ENCODE results near the gene ZNF862. TPM values are rescaled to one million over a fixed set of nuclear protein-coding genes. Genes with fewer than 3 reads are reported as not detected.

ZNF862 gene
- total RNA-seq, 1 donor from 2014 or later, result 22.8 TPM

DNA sequence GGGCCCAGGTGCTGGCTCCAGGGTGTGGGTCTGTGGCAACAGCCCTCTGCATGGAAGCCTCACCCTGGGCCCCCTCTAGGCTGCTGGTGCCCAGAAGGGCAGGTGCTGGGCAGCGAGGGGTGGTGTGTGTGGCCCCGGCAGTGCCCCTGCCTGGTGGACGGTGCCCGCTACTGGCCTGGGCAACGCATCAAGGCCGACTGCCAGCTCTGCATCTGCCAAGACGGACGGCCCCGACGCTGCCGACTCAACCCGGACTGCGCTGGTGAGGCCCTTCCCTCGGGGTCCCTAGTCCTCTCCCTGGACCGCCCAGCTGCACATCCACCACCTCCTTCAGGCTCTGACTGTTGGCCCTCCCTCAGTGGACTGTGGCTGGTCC lies 46.0 kb upstream of the ZNF862 start:
- H3K27ac Mint-ChIP-seq, result no peak overlapping the region
- no peaks in the 10 kb centered on the region for H3K4me1 Mint-ChIP-seq (ENCODE audit: low read depth)
- H3K4me3 Mint-ChIP-seq (ENCODE audit: low read depth), result no peak overlapping the region
- no peaks in the 10 kb centered on the region for H3K36me3 Mint-ChIP-seq (ENCODE audit: insufficient read depth)
- peaks cover 39% of the 10 kb centered on the region for H3K27me3 Mint-ChIP-seq
- H3K9me3 Mint-ChIP-seq (ENCODE audit: low read depth), result no peaks in the 10 kb centered on the region
- TF ChIP-seq CTCF (IDR thresholded peaks at IDR 0.05; ENCODE audit: unreplicated experiment), result no peak
- DNase-seq (ENCODE audit: low spot score, unreplicated experiment), result no peak

DNA sequence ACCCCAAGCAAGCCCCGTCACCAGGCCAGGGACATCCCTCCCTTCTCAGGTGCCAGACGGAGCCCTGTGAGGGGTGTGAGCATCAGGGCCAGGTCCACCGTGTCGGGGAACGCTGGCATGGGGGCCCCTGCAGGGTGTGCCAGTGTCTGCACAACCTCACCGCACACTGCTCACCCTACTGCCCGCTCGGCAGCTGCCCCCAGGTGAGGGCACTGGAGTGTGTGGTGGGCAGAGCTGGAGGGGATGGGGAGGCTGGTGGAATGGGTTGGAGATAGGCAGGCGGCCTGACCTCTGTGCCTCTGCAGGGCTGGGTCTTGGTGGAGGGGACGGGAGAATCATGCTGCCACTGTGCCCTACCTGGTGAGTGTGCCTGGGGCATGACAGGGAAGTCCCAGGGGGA lies 44.9 kb upstream of the ZNF862 start:
- Mint-ChIP-seq H3K4me3 (ENCODE audit: low read depth) (no peak overlapping the region), H3K36me3 (ENCODE audit: insufficient read depth) (no peaks in the 10 kb centered on the region)

DNA sequence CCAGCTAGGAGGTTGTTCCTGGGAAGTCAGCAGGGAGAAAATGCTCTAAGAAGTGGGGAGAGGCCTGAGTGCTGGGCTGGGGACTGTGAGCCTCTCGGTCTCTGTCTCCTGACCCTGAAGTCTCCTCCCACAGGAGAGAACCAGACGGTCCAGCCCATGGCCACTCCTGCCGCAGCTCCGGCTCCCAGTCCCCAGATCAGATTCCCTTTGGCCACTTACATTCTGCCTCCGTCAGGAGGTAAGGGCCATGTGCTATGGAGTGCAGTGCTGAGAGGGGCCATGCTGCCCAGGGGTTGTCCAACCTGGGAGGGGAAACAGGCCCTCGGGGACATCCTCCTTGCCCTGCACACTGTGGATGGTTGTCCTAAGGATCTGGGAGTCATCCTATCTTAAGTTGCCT lies 43.5 kb upstream of the ZNF862 start:
- TF ChIP-seq CTCF (IDR thresholded peaks at IDR 0.05; ENCODE audit: unreplicated experiment), result no peak
- Mint-ChIP-seq H3K27me3 (peaks cover 26% of the 10 kb centered on the region), H3K36me3 (ENCODE audit: insufficient read depth) (no peaks in the 10 kb centered on the region), H3K4me3 (ENCODE audit: low read depth) (no peak overlapping the region), H3K27ac (no peak overlapping the region), H3K9me3 (ENCODE audit: low read depth) (no peaks in the 10 kb centered on the region), H3K4me1 (ENCODE audit: low read depth) (no peaks in the 10 kb centered on the region)
- DNase-seq (ENCODE audit: low spot score, unreplicated experiment), result no peak

More for the DNA sequence above, 44.9 kb upstream of the ZNF862 start:
- TF ChIP-seq CTCF (IDR thresholded peaks at IDR 0.05; ENCODE audit: unreplicated experiment), result no peak
- no peaks in the 10 kb centered on the region for H3K9me3 Mint-ChIP-seq (ENCODE audit: low read depth)
- H3K27ac Mint-ChIP-seq, result no peak overlapping the region
- no peak for DNase-seq (ENCODE audit: low spot score, unreplicated experiment)
- peaks cover 38% of the 10 kb centered on the region for H3K27me3 Mint-ChIP-seq
- H3K4me1 Mint-ChIP-seq (ENCODE audit: low read depth), result no peaks in the 10 kb centered on the region

GRCh38 chr7:149795126-149795525 lies 43.0 kb upstream of the ZNF862 start:
- TF ChIP-seq CTCF (IDR thresholded peaks at IDR 0.05; ENCODE audit: unreplicated experiment), result no peak
- Mint-ChIP-seq H3K4me1 (ENCODE audit: low read depth) (no peaks in the 10 kb centered on the region), H3K36me3 (ENCODE audit: insufficient read depth) (no peaks in the 10 kb centered on the region)

GRCh38 chr7:149796287-149796860 lies 41.8 kb upstream of the ZNF862 start:
- no peak for TF ChIP-seq CTCF (IDR thresholded peaks at IDR 0.05; ENCODE audit: unreplicated experiment)
- H3K27me3 Mint-ChIP-seq, result peaks cover 18% of the 10 kb centered on the region
- no peak for DNase-seq (ENCODE audit: low spot score, unreplicated experiment)

More at GRCh38 chr7:149795126-149795525, 43.0 kb upstream of the ZNF862 start:
- Mint-ChIP-seq H3K9me3 (ENCODE audit: low read depth) (no peaks in the 10 kb centered on the region), H3K27me3 (peaks cover 22% of the 10 kb centered on the region), H3K4me3 (ENCODE audit: low read depth) (no peak overlapping the region), H3K27ac (no peak overlapping the region)
- no peak for DNase-seq (ENCODE audit: low spot score, unreplicated experiment)

More at GRCh38 chr7:149796287-149796860, 41.8 kb upstream of the ZNF862 start:
- H3K27ac Mint-ChIP-seq, result no peak overlapping the region
- H3K9me3 Mint-ChIP-seq (ENCODE audit: low read depth), result no peaks in the 10 kb centered on the region
- H3K4me3 Mint-ChIP-seq (ENCODE audit: low read depth), result no peak overlapping the region
- no peaks in the 10 kb centered on the region for H3K36me3 Mint-ChIP-seq (ENCODE audit: insufficient read depth)
- no peaks in the 10 kb centered on the region for H3K4me1 Mint-ChIP-seq (ENCODE audit: low read depth)

Data from progenitor cell of endocrine pancreas (in vitro differentiated cells).